HFF-Myc (cell line): ENCODE measurements around the gene KDR.

Experiments
- DNase-seq: peaks from one replicate; pipeline ENCODE4 v3.0.0-alpha.2; 2011; ENCODE audit warnings: low read depth; ENCODE audit errors: extremely low read depth
- H3K4me3 ChIP-seq: replicated peaks from 2 replicates; pipeline ENCODE4 v1.5.1; 2011; ENCODE audit warnings: low read depth, mild to moderate bottlenecking, control low read depth, low read length
- TF ChIP-seq, protein P1 (sequence below): IDR thresholded peaks from 2 replicates; pipeline ENCODE4 v1.5.1; 2012; ENCODE audit warnings: mild to moderate bottlenecking, low read depth, low read length, control low read depth; ENCODE audit errors: missing control alignments

The KDR gene

DNA sequence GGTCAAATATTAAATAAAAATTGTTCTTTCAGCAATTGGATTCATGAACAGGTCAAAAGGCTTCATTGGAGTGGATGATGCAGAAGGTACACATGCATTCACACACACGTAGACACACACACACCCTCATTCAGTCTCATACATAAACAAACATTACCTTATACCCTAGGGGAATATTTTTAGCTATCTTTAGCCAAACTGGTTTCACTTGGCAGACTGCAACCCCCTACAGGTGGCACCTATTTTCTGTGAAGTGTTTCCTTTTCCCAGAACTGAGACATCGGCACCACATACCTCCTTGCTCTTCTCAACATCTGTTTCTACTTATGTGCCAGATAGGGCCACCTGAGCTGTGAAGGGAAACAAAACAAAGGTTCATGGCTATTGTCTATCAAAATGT is 18.5 kb upstream of the KDR start:
- no peak overlapping the region for H3K4me3 ChIP-seq
- TF ChIP-seq, protein P1, sequence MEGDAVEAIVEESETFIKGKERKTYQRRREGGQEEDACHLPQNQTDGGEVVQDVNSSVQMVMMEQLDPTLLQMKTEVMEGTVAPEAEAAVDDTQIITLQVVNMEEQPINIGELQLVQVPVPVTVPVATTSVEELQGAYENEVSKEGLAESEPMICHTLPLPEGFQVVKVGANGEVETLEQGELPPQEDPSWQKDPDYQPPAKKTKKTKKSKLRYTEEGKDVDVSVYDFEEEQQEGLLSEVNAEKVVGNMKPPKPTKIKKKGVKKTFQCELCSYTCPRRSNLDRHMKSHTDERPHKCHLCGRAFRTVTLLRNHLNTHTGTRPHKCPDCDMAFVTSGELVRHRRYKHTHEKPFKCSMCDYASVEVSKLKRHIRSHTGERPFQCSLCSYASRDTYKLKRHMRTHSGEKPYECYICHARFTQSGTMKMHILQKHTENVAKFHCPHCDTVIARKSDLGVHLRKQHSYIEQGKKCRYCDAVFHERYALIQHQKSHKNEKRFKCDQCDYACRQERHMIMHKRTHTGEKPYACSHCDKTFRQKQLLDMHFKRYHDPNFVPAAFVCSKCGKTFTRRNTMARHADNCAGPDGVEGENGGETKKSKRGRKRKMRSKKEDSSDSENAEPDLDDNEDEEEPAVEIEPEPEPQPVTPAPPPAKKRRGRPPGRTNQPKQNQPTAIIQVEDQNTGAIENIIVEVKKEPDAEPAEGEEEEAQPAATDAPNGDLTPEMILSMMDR = no peak
- DNase-seq = no peak

DNA sequence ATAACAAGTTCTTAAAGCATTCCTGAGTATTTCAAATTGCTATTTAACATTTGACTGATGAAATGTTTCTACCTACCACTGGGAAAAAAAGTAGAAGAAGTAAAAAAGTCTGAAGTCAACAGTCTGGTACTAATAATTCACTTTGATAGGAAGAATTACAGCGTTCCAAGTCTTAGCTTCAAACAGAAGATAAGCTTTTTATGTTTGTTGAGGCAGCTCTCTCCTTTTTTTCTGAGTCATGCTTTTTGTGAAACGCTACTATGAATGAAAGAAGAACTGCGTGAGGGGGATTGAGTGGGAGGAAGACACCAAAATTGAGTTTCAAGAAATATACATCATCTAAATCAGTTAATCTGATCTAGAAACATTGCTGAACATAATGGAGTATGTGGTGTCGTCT is 13.0 kb upstream of the KDR start:
- no peak for DNase-seq
- H3K4me3 ChIP-seq = no peak overlapping the region
- TF ChIP-seq, protein P1 = no peak

DNA sequence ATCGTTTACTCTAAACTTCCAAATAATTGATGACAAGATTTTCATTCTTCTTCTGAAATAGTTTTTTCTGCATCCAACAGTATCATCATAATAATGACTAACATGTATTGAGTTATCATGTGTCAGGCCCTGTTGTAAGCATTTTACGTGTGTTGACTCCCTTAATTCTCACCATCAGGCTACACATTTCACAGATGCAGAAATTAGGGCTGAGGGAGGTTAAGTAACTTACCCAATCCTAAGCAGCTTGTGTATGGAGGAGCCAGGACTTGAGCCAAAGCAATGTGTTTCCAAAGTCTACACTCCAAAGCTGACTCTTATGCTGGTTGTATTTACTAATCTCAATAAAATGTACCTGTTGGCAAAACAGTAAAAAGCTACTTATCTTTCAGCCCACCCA is 11.2 kb upstream of the KDR start:
- H3K4me3 ChIP-seq = no peak overlapping the region
- TF ChIP-seq, protein P1 = no peak
- no peak for DNase-seq

DNA sequence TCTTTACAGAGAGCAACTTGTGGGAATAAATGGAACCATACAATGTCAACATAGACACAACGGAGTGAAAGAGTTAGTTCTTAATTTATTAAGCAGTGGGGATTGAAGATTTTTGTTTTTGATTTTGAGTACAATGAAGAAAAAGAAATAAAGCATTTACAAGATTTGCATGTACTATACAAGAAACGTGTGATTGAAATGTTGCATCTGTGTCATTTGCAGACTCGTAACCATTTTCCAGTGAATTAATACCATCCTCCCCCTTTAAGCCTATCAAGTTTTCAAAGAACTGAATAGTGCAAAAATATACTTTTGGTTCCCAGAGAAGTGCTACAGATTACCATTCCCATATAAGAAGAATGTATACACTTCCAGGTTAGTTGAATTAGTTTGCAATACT is 8.6 kb upstream of the KDR start:
- DNase-seq = no peak
- TF ChIP-seq, protein P1 = no peak

DNA sequence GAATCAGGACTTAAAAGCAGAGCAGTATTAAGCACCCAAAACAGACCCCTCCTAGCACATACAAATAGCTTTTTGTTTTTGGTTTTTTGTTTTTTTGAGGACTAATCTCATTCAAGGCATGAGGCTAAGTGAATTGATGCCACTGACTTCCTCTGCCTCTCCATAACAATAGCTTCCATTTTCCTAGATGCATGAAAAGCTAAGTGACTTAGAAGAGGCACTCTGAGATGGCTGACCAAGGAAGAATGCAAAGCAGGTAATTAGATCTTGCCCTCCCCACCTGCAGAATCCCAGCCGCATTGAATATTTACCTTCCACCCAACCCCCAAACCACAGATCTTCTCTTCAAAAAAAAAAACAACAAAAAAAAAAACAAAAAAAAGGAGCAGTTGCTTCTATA is 7.4 kb upstream of the KDR start:
- TF ChIP-seq, protein P1 = no peak
- no peak for DNase-seq
- H3K4me3 ChIP-seq = no peak overlapping the region

More for the DNA sequence above, 8.6 kb upstream of the KDR start:
- H3K4me3 ChIP-seq = no peak overlapping the region

DNA sequence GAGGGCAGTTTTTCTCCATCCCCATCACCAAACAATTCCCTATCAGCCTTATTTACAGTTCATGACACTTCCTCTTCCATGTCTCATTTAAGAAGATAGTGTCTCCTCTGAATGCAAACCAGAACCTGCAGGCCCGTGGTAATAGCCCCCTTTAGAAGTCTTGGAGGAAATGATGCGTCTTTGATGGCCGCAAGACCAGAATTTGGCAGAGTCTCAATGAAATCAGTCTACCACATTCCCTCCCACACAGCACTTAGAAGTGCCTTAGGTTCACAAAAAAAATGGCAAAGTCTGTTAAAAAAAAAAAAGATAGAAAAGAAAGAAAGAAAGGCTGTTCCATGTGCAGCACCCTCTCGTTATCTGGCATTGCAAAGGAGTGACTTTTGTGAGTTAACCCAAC is 2.1 kb upstream of the KDR start:
- H3K4me3 ChIP-seq = no peak overlapping the region
- no peak for DNase-seq
- TF ChIP-seq, protein P1 = no peak

DNA sequence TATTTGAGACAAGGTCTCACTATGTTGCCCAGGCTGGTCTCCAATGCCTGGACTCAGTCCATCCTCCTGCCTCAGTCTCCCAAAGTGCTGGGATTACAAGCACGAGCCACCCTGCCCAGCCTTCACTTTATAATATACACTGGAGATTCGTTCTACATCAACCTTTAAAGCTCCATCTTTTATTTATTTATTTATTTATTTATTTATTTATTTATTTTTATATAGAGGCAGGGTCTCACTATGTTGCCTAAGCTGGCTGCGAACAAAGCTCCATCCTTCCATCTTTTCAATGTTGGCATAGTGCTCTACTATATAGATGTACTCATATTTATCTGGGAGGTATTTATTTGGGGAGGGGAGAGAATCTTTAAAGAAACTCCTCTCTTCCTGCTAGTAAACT is 1.7 kb upstream of the KDR start:
- TF ChIP-seq, protein P1 = no peak
- no peak for DNase-seq
- no peak overlapping the region for H3K4me3 ChIP-seq
